ENCODE measurements around the gene USP36.

The USP36 gene

DNA sequence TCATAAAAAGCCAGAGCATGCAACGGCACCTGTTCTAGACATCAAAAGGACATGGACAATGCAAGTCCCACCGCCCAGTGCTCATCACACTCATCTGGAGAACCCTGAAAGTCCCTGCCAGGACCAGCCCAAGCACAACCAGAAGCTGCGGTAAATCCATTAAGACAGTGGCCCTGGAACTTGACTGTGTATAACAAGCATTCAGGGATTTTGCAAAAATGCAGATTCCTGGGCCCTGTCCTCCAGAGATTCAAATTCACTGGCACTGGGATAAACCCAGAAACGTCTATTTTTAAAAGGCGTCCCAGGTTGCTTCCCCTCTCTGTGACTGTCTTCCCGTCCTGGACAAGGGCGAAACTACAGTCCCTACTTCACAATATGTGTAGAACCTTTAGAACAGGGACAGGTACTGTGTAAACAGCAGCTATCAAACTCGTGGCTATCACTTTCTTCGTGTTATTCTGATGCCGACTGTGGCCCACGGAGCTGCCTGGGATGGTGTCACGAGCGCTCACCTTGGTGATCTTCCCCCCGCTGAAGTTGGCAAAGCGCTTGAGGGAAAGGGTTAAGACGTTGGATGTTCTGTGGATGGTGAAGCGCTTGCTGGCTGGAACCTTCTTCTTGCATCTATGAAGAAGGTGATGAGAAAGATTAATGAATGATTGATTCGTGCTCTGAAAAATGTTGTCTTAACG lies 22.3 kb downstream of the USP36 start:
- no peak for FAIRE-seq

GRCh38 chr17:78817123-78817522 lies 23.5 kb downstream of the USP36 start:
- FAIRE-seq (no peak), DNase-seq (ENCODE audit: low spot score) (peak; percentile 23)

More for the DNA sequence above, 22.3 kb downstream of the USP36 start:
- DNase-seq (ENCODE audit: low spot score), result no peak

- FAIRE-seq (no peak), DNase-seq (ENCODE audit: low spot score) (no peak)
Measured at GRCh38 chr17:78815696-78816095, 24.9 kb downstream of the USP36 start.

GRCh38 chr17:78812855-78813254 lies 27.8 kb downstream of the USP36 start:
- FAIRE-seq (no peak), DNase-seq (ENCODE audit: low spot score) (no peak)

- FAIRE-seq (no peak), DNase-seq (ENCODE audit: low spot score) (no peak)
Measured at GRCh38 chr17:78808163-78808562, 32.5 kb downstream of the USP36 start.

DNA sequence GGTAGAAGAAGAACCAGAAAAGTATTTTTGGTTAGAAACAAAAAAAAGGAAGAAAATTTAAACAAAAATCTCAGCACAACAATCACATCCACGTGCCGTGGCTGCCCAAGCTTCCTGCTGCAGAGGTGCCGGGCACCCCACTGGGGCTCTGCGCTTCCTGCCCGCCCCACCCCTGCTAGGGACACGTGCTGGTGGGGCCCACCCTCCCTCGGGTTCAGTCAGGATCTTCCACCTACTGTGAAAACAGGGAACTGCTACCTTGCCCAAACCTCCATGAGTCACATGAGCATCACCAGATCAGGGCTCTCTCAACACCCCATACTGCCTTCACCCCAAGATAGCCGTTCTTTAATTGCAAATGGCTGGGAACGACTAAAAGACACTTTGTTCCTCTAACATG lies 34.2 kb downstream of the USP36 start:
- DNase-seq (ENCODE audit: low spot score) (no peak), FAIRE-seq (no peak)

DNA sequence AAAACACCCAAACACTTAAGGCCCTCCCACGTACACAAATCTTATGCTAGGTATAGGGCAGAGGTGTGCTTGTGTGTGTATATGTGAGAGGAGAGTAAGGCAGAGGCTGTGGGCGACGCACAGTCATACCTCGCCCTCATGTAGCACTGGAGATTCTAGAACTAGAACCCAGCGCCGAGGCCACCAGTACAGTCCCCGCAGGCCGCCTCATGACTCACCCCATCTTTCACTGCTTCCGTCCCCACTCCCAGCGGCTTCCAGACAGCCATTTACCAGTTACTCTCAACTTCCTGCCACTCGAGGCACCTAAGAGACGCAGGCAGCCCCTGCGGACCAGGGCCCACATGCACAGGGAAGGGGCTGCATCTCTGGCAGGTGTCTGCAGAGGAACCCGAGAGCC lies 35.3 kb downstream of the USP36 start:
- no peak for FAIRE-seq

DNA sequence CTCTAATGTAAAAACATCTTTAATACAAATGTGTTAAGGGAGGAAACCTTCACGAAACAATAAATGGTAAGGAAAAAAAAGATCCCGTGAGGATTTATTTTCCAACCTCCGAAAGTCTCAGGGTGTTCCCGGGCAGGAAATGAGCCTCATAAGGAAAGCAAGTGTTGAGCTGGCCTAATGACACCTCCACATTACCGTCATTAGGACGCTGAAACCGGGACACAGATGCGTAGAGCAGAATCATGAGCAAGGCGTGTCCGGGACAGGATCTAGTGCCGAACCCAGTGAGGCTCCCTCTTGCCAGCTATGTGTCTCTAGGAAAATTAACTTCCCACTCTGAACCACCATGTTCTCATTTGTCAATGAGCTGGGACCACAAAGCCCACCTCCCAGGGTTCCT lies 35.8 kb downstream of the USP36 start:
- no peak for DNase-seq (ENCODE audit: low spot score)
- no peak for FAIRE-seq

More for the DNA sequence above, 35.3 kb downstream of the USP36 start:
- DNase-seq (ENCODE audit: low spot score), result no peak

GRCh38 chr17:78803186-78803845 lies 37.3 kb downstream of the USP36 start:
- FAIRE-seq (no peak), DNase-seq (ENCODE audit: low spot score) (no peak)

DNA sequence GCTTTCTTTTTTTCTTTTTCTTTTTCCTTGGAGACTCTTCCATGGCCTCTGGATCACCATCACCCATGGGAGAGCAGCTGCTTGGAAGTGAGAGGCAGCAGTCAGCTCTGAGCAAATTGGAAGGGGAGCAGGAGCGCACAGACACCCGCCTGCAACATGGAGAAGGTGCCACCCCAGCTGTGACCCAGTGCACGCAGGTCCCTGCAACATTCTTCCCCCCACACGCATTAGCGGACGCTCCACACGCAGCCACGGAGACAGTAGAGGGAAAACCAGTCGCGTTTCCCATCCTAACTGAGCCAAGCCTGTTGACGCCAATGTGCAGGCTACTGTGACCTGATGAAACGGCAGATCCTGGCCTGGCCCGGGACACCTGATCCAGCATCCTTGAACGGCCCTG lies 38.2 kb downstream of the USP36 start:
- FAIRE-seq, result no peak
- no peak for DNase-seq (ENCODE audit: low spot score)

DNA sequence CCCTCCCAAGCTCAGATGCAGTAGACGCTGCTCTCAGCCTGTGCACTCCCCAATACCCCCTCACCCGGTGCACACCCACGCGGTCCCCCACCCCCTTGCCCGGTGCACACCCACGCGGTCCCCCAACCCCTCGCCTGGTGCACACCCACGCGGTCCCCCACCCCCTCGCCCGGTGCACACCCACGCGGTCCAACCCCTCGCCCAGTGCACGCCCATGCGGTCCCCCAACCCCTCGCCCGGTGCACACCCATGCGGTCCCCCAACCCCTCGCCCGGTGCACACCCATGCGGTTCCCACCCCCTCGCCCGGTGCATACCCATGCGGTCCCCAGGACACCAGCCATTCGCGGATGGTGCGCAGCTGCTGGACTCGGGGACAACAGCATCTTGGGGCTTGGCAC lies 38.6 kb downstream of the USP36 start:
- FAIRE-seq (no peak), DNase-seq (ENCODE audit: low spot score) (no peak)

GRCh38 chr17:78800132-78800931 lies 40.3 kb downstream of the USP36 start:
- no peak for DNase-seq (ENCODE audit: low spot score)
- FAIRE-seq, result no peak

DNA sequence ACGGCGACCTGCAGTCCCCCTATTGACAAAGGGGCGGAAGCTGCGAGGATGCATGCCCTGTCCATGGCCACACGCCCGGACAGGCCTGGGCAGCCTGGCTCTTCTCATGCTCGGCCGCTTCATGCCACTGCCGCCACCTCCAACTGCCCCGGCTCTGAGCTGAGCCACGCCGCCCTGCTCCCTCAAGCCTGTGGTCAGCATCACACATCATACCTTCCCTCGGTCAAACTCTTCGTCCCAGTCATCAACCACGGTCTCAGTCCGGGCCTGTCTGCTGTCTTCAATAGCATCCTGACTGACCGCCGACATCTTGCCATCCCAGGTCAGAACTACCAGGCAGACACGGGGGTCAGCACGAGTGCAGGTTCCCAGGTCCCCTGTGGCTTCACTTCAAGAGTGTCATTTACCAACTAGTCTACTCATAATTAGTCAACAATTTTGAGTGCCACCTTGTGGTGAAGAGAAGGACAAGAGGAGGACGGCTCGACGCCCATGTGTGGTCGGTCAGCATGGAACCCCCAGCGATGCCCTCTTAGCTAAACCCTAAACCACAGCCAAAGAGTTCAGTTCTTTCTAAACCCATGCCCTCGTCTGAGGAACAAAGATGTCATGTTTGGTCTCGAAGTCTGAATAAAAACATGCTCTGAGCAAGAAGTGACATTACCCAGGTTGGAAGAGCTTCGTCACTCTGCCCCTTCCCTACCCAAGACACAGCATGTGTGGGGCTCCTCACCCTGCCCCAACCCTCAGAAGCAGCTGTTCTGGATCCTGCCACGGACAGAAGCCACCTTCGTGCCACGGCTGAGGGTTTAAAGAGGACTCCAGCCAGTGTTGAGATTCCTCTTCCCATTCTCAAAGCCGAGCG lies 41.7 kb downstream of the USP36 start:
- no peak for DNase-seq (ENCODE audit: low spot score)
- no peak for FAIRE-seq

DNA sequence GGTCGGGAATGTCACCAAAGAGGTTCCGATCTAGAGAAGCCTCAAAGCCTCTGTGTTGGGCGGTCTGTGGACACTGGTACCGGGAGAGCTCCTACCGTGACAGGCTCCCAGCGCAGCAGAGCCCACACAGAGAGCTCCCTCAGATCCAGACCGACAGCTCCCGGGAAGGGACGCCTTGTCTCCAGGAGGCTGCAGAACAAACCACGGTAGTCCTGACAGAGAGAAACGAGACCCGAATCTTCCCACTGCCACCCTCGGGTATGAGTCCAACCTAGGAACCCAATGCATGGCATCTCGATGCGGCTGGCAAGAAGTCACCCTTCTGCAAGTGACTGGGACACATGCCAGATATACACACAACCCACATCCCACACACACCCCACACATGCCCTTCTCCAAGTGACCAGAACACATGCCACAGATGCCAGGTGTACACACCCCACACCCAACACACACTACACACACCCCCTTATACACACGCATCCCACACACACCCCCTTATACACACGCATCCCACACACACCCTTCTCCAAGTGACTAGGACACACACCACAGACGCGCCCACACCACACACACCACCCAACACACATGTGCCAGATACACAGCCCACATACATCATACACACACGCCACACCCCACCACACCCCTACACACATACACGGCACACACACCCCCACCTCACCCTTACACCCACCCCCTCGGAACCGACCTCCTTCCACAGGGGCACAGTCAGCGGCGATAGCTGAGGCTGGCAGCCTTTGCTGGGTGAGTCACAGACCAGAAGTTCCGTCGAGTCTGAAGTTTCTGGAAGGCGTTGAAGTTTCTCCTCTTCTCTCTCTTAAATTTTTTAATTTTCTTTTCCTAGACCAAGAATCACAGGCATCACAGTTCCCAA lies 42.7 kb downstream of the USP36 start:
- FAIRE-seq (no peak), DNase-seq (ENCODE audit: low spot score) (no peak)

GRCh38 chr17:78797213-78797612 lies 43.4 kb downstream of the USP36 start:
- FAIRE-seq, result no peak
- DNase-seq (ENCODE audit: low spot score), result no peak

DNA sequence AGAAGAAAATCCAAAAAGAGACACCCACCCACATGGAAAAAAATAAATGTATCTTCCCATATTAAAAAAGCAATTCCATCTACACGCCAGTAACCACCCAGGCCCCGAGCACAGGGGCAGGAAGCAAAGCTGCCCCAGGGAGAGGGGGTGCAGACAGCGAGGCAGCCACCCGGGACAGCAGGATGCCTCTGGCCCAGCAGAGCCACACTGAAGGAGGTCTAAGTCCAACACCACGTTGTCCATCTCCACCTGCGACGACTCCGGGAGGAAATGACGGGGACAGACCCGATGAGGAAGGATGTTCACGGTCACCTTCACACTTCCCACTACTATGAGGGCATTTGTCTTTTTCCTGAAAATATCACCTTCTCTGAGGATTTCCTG lies 44.1 kb downstream of the USP36 start:
- FAIRE-seq (no peak), DNase-seq (ENCODE audit: low spot score) (no peak)

GRCh38 chr17:78795861-78796516 lies 44.6 kb downstream of the USP36 start:
- DNase-seq (ENCODE audit: low spot score) (no peak), FAIRE-seq (no peak)

DNA sequence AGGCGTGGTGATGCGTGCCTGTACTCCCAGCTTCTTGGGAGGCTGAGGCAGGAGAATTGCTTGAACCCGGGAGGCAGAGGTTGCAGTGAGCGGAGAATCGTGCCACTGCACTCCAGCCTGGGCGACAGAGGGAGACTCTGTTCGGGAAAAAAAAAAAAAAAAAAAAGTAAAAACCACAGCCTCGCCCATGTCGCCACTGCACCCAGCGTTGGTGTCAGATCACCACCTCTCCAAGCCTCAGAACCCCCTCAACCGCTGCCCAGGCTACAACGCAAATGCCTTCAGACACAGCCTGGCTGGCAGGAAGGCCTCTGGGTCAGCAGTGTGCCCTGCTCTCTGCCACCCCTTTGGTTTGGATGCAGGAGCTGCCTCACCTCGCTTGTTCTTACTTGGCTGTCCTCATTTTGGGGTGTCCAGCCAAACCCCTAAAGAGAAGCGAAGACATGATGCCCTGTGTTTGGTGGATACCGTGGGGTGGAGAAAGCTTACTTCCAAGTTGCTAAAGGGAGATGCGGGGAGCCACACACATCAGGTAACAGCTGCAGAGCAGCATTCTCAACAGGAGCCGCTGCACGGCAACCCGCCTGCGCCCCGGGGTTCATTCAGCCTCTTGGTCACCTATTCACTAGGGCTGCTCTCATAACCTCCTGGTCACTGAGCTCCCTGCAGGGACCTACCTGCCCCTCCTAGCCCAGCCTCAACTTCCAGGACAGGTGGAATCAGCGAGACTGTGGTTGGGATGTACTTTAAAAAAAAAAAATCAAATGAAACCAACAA lies 45.6 kb downstream of the USP36 start:
- FAIRE-seq (no peak), DNase-seq (ENCODE audit: low spot score) (no peak)

DNA sequence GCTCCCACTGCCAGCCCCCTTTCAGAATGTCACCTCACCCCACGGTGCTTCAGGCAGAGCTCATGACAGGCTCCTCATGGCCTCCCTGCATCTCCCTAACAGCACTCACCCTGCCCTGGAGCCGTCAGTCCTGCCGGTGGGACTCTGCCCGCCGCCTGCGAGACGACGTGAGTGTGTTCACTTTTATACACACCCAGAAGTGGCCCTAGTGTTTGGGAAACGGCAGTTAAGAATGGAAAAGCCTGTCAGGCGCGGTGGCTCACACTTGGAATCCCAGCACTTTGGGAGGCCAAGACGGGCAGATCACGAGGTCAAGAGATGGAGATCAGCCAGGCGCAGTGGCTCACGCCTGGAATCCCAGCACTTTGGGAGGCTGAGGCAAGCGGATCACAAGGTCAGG lies 46.2 kb downstream of the USP36 start:
- FAIRE-seq, result no peak
- no peak for DNase-seq (ENCODE audit: low spot score)
